Measurements from ENCODE around the gene TRIM17.

DNA sequence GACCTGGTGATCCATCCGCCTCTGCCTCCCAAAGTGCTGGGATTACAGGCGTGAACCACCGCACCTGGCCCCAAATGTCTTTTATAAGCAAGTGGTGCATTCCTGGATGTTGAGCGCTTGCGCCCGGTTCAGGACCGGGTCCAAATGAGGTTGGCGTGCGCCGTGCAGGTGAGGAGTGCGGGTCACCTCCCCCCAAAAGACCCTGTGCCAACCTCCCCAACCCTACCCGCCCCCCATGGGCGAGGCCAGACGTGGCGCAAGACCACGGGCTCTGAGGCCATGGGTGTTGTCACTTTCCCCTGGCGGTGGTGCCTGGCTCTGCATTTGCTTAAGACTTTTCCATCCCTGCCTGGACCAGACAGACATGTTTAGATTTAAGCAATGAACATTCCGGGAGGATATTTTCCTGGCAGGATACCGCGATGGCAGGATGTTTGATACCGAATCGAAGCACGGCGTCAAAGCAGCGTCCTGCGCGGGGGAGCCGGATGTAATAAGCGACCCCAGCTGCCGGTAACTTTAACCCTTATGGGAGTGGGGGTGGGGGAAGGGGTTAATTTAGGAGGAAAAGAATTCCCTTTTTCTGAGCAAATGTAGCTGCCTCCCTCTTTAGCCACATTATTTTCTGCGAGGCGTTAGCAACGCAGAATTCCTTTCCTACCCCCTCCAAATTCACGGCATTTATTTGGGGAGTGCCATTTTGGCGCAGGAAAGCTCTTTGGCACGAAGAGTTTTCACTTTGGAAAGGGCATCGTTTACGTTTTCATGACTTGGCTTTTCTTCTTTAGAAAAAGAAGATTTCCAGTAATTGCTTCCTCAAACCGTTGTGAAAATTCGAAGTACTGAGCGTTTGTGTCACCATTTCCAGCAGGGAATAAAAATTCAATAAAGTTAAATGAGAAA, 42.7 kb upstream of the TRIM17 start:
- TF ChIP-seq CTCF (IDR thresholded peaks at IDR 0.05) (peak in 2 of 3 experiments; percentile 34 to 76), POLR2AphosphoS5 (IDR thresholded peaks at IDR 0.05; ENCODE audit: insufficient read depth in 1 of 2, low read depth in 1 of 2) (peak in 1 of 2 donors; percentile 35), POLR2A (IDR thresholded peaks at IDR 0.05) (no peak)

All from vagina (tissue), 2 donors.